ENCODE results near the gene ERGIC3.
"Not testable (repeated sequence)": the region's sequence is repeated elsewhere in the genome, so short reads cannot be mapped to it uniquely, and the experiment has no call there.

ERGIC3 gene

DNA sequence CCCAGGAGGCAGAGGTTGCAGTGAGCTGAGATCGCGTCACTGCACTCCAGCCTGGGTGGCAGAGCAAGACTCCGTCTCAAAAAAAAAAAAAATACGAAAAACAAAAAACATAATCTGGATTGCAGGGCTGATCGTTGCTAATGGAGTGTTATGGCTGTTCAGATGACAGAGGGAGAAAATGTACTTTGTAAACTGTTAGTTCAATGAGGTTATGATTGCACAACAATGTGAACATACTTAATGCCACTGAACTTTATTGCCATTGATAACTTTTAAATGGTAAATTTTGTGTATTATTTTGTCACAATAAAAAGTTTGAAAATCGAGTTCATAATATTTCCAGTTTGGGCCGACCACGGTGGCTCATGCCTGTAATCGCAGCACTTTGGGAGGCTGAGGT, 22.9 kb upstream of the ERGIC3 start:
- DNase-seq (ENCODE audit: low spot score) = no peak

DNA sequence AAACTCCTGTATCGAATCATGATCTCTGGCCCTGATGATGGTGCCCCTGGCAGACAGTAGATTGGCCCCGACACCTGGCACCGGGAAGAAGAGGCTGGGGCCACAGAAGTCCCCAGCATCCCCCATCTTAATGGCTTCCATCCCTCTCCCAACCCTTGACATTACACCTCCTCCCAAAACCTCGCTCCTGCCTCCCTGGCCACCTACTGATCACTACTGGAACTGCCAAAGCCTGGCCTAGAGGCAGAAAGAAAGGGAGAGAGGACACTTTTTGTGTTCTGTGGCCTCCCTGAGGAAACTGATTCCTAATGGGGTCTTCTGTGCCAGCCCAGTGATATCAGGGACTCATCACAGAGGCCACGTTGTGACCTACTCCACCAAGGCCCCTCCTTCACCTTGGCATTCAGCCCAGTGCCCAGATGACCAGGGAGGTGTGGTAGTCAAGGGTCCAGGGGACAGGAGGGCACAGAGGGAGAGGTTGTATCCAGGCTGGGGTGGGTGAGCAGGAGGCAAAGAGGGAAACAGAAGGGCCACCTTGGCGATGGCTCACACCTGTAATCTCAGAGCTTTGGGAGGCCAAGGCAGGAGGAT, 18.5 kb upstream of the ERGIC3 start:
- DNase-seq (ENCODE audit: low spot score) = no peak

DNA sequence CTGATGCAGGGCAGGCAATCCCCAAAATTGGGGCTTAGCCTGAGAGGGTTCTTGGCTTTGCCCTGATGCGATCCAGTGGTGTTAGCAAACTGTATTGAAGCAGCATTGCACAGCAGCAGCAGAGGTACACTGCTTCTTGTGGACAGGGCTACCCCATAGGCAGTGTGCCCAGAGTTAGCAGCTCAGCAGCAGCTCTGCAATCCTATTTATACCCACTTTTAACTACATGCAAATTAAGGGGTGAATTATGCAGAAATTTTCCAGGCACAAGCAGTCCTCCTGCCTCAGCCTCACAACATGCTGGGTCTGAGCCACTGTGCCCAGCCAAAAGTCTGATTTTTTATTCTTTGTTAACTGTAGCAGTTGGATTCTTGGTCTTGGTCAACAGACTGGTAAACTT, 16.2 kb upstream of the ERGIC3 start:
- no peak for DNase-seq (ENCODE audit: low spot score)

DNA sequence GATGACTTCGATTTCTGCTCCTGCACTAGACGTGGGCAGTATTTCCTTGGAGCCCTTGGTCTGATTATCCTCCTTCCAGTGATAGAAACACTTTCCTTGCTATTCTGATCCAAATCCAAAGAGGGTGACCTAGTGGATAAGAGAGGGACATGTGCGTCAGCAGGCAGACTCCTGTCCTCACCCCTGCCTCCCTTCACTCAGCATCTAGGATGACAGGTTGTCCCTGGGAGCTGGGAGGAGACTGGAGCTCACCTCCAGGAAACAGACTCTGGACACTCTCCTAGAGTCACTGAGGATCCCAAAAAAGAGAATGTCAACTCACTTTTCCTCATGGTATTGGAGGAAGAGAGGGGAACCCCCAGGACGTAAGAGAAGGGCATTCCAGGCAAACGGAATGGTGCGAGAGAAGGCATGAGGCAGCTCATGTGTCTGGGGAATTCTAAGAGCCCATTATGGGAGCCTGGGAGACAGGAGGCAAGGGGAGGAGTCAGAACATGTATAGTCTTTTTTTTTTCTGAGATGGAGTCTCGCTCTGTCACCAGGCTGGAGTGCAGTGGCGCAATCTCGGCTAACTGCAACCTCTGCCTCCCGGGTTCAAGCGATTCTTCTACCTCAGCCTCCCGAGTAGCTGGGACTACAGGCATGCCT, 14.6 kb upstream of the ERGIC3 start:
- DNase-seq (ENCODE audit: low spot score) = no peak

DNA sequence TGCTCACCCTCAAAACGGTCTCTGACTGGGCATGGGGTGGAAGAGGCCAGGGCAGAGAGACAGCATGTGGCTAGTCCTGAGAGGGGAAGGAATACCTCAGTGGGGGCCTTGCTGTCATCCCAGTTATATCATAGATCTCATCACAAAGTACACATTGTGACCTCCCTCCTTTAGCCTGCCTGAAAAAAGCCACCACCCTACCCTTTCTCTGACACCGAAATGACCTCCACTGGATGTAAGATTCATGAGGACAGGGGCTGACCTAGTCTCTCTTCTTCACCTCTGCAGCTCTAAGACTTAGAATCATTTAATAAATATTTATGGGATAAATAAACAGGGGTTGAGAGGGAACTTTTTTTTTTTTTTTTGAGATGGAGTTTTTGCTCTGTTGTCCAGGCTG, 12.3 kb upstream of the ERGIC3 start, which contains the start of gene C20orf173:
Gene C20orf173, minus strand, starts transcription at position 101 of the 400 bp plus-strand sequence. CDS start 279 bp downstream, outside the sequence.
- no peak for DNase-seq (ENCODE audit: low spot score)

DNA sequence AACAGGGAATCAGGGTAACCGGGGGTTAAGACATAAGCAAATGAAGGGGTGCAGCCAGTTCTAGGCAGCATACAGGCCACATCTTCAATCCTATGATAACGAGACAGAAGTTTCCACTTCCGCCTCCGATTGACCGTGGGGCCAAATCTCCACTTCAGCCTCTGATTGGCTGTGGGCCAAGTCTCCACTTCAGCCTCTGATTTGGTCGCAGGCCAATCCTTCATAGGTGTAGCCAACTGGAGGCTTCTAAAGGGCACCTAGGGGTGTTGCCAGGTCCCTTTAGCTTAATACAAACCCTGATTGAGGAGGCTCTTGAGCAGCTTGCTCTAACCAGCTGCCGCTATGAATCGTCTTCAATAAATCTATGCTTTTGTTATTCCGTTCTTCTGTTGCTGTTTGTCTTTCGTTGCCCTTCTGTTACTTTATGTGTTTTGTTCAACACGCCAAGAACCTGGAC, 2.1 kb upstream of the ERGIC3 start:
- DNase-seq (ENCODE audit: low spot score) = peak; percentile 25

DNA sequence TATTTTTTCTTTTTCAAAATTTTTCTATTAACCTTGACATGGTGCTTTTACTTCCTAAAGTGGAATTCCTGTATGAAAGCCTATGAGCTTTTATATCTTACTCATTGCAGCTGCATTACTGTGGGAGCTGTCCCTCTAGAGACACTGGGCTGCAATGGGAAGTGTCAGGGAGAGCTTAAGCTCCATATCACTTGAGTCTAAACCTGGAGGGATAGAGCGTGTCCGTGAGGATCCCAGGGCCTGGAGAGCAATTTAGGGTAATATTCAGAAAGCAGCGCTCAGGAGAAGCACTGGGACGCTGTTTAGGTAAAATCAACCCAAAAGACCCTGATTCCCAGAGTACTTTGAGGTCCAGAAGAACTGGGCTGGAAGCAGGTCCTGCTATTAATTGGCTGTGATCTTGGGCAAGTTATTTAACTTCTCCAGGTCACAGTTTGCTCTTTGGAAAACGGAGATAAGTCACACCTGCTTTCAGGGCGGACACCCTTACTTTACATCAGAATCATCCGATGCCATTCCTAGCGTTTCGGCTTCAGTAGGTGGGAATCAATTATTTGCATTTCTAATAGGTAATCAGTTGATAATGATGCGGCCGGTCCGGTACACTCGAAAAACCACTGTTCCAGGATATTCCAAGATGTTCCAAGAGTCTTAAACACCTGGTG, 628 bp upstream of the ERGIC3 start:
- peak; percentile 20 for DNase-seq (ENCODE audit: low spot score)

DNA sequence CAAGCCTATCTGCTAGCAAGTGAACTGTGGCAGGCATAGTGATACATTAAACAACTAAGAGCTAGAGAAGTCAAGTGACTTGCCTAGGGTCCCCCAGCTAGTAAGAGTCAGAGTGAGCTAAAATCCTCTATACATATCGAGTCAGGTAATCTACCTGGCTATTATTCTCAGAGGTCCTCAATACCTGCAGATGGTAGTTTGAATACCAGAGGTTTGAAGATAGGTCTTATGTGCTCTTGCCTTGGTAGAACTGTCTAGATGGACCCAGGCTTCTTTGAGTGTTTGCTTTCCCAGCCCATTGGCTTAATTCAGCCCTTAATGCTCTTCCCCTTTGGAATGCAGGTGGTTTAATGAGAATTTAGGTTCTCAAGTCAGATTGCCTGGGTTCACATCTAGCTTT, 1.1 kb downstream of the ERGIC3 start:
- DNase-seq (ENCODE audit: low spot score) = no peak

DNA sequence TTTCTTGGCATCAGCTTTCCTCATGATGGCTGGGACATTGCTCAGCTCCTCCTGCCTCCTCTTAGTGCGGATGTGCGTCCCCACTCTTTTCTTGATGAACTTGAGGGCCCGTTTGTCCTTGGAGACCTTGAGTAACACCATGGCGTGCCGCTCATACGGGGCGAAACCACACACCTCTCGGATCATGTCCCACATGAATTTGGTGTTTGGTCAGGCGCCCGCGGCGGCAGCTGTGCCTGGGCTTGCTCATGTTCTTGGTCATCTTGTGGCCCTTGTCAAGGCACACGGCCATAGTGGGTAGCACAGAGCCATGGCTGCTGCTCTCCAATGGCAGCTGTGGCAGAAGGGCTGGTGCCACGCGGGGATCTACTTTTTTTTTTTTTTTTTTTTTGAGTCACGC, 2.6 kb downstream of the ERGIC3 start:
- no peak for DNase-seq (ENCODE audit: low spot score)

DNA sequence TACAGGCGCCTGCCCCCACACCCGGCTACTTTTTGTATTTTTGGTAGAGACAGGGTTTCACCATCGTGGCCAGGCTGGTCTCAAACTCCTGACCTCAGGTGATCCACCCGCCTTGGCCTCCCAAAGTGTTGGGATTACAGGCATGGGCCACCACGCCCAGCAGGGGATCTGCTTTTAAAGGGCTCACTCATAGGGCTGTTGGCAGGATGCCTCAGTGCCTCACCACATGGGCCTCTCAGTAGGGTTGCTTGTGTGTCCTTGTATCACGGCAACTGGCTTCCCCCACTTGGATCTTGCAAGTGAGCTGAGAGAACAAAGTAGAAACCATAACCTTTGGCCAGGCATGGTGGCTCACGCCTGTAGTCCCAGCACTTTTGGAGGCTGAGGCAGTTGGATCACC, 3.1 kb downstream of the ERGIC3 start:
- not testable (repeated sequence) for DNase-seq (ENCODE audit: low spot score)

DNA sequence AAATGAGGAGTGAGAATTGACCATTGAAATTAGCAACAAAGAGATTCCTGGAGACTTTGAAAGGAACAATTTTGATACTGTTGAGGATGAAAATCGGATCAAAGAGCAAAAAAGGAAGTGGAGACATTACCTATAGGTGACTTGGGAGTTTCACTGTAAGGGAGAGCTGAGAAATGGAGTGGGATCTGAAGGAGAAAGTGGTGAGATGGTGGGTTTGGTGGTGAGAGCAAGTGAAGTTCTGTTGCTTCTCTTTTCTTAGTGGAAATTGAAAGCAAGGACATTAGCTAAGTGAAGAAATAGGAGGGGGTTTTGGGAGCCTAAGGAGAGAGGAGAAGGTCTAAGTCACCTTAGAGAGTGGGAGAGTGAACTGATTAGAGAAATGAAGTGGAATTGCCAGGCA, 4.2 kb downstream of the ERGIC3 start:
- DNase-seq (ENCODE audit: low spot score) = no peak

DNA sequence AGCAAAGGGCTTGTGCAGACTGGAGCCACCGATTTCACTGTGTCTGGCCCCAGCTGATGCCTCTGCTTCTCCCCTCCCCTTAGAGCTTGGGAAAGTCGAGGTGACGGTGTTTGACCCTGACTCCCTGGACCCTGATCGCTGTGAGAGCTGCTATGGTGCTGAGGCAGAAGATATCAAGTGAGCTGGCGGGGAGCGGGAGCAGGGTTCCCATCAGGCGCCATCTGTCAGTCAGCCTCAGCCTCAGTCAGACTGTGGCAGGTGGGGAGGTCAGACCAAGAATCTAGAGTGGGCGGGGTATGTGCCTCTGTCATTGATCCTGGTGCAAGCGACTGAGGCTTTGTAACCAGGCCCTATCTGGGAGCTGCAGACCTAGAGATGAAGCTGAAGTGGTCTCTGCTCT, 5.5 kb downstream of the ERGIC3 start:
- no peak for DNase-seq (ENCODE audit: low spot score)

DNA sequence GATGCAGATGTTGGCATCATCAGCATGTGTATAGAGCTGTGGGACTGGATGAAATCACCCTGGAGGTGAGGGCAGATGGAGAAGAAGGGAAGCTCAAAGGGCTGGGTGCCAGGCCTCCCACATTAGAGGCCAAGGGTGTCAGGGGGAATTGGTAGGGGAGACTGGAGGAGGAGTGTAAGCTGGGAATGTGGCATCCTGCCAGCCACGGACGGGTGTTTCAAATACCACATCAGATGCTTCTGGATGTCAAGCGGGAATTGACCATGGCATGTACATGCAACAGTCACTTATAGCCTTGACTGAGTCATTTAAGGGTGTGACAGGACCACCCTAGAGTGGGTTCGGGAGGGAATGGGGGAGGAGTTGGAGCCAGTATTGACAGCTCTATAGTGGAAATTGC, 9.6 kb downstream of the ERGIC3 start:
- DNase-seq (ENCODE audit: low spot score) = no peak

DNA sequence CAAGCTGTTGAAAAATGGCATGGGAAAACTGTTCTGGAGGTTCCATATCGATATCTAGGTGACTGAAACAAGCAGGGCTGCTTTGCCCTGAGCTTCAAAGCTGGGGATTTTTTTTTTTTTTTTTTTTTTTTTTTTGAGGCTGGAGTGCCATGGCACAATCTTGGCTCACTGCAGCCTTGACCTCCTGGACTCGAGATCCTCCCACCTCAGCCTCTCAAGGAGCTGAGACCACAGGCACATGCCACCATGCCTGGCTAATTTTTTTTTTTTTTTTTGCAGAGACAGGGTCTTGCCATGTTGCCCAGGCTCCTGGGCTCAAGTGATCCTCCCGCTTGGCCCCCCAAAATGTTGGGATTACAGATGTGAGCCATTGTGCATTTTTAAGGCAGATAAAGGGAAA, 11.0 kb downstream of the ERGIC3 start:
- DNase-seq (ENCODE audit: low spot score) = no peak

DNA sequence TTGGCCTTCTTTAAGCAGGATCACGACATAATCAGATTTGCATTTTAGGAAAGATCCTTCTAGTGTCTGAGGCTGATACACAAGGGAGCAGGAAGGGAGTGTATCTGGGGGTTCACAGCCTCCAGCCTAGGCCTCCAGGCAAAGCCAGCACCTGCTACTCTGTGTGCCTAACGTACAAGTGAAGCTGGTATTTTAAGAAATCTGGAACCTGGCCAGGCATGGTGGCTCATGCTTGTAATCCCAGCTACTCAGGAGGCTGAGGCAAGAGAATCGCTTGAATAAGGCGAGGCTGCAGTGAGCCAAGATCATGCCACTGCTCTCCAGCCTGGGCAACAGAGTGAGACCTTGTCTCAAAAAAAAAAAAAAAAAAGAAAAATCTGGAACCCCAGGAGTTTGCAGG, 13.6 kb downstream of the ERGIC3 start:
- not testable (repeated sequence) for DNase-seq (ENCODE audit: low spot score)

DNA sequence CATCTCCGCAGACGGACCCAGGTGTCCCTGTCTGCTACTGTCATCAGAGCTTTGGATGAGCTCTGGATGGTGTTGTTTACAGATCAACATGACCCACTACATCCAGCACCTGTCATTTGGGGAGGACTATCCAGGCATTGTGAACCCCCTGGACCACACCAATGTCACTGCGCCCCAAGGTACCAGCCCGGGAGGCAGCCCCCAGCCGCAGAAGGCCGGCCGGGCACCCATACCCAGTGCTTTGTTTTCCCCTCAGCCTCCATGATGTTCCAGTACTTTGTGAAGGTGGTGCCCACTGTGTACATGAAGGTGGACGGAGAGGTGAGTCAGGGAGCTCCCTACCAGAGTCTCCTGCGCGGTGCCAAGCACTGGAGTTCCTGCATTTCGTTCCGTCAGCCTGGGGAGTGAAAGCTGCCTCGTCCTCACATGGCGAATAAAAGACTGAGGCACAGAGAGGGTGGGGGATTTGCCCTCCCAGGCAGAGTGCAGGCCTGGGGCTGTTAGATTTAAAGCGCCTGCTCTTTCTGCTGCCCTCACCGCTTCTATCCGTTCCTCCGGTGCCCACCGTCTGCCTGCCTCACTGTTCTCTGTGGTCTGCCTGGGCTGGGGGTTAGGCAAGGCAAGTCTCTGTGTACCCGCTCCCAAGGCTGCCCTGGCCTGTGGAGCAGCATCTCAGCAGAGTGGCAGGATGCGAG, 14.2 kb downstream of the ERGIC3 start:
- no peak for DNase-seq (ENCODE audit: low spot score)

DNA sequence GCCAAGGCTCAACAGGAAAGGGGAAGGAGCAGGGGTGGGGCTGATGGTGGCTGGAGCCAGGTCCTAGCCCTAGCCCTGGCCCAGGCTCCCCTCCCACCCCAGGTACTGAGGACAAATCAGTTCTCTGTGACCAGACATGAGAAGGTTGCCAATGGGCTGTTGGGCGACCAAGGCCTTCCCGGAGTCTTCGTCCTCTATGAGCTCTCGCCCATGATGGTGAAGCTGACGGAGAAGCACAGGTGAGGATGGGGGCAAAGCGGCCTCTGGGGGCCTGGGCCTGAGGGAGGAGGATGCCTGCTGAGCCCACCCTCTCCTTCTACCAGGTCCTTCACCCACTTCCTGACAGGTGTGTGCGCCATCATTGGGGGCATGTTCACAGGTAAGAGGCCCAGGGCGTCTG, 15.0 kb downstream of the ERGIC3 start:
- DNase-seq (ENCODE audit: low spot score) = no peak

DNA sequence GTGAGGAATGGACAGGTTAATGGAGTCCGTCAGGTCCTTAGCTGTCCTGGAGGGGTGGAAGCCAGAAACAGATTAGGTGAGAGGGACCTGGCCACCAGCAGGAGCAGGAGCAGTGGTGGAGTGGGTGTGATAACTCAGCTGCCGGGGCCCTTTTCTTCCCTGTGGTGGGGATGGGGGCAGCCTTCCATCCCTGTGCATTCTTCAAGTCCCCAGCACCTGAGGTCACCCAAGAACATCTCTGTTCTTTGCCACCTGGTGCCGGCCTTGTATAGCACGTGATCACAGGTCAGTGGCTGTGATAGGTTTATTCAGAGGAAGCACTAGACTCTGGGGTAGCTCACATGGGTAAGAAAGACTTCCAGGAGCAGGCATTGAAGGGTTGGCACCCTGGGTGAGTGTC, 16.6 kb downstream of the ERGIC3 start:
- no peak for DNase-seq (ENCODE audit: low spot score)

DNA sequence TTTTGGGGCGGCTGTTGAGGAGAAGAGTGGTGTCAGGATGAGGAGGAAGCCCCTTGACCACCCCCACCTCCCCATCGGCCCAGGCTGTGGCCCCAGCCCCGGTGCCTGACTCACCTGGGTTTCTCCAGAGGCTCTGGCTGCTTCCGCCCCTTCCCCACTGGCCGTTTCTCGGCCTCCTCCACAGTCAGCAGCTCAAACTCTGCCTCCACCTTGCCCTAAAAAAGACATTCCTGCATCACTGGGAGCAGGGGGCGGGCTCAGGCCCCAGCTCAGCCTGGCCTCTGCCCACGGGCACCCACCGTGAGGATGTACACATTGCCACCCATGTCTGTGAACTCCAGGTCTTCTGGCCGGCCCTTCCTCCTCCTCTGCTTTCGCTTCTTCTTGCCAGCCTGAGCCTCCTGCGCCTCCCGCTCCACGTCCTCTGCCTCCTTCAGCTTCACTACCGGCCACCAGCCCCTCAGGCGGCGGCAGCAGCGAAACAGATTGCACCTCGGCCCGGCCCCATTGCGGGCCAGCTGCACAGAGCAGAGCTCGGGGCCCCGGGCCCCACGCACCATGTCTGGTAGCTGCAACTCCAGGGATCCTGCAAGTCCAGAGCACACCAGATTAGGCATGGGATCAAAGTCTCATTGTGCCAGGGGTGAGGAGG, 17.3 kb downstream of the ERGIC3 start:
- DNase-seq (ENCODE audit: low spot score) = no peak

DNA sequence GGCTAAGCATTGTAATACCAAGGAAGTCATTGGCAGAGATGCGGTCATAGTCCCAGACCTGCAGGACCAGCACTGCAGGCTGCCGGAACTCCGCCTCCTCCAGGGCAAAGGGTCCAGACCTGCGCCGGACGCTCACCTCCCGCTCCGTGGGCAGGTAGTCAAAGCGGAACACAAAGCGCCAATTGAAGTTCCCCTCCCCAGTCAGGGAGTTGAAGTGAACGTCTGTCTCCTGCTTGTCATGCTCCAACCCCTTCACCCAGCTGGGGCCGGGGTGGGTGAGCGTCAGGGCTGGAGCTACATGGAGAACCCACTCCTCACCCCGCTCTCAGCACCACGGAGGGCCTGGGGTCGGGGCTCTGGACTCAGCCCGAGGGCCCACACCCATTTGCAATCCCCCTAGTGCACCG, 18.2 kb downstream of the ERGIC3 start:
- no peak for DNase-seq (ENCODE audit: low spot score)

DNA sequence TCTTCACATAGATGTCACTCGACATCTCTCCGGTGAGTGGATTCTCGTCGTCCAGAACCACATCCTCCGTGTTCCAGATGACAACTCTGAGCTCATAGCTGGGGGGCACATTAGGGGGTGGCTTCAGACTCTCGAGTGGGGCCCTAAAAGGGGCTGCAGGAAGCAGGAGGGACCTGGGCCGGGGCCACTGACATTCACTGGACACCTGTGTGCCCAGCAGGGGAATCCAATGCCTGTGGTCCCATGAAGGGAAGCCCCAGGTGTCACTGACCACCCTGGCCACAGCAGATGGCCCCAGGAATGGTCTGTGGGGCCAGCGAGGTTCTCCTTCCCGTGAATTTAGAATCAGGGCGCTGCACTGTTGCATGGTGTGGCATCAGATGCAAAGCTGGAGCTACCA, 18.7 kb downstream of the ERGIC3 start:
- no peak for DNase-seq (ENCODE audit: low spot score)

DNA sequence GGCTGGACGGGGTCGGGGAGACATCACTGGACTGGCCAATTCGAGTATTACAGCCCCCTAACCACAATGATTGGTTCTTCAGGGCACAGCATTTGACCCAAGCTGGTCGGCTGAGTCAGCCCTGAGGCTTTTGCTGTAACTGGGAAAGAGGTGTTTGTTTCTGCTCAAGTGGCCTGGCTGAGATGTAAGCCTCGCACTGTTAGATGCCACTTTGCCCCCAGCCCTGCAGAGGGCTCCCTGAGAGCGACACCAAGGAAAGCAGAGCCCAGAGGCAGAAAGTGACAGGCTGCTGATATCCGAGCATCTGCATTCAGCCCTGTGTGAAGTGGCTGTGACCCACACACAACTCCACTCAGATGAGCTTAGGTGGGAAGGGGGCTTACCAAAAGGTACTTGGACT, 19.4 kb downstream of the ERGIC3 start:
- DNase-seq (ENCODE audit: low spot score) = peak; percentile 57
